Vagina (tissue), 2 donors: ENCODE results near the gene ZNF483.

Experiments
- POLR2A ChIP-seq, 2 donors: fragments of 450-650 bp; IDR thresholded peaks; one replicate each; pipeline ENCODE4 v1.6.1; 2017; ENCODE audit warnings: antibody characterized with exemption in 2 of 2, mild to moderate bottlenecking in 2 of 2, moderate library complexity in 2 of 2
- POLR2AphosphoS5 ChIP-seq, 2 donors: sonication (generic); formaldehyde crosslinking; IDR thresholded peaks; one replicate each; pipeline ENCODE4 v1.9.0; 2017; ENCODE audit warnings: antibody characterized with exemption in 2 of 2, mild to moderate bottlenecking in 2 of 2, low read depth in 1 of 2; ENCODE audit not compliant: insufficient read depth in 1 of 2
- TF ChIP-seq, protein P1 (sequence below), 3 experiments: fragments of 450-650 bp in 2 of 3; fragments of 200-600 bp in 1 of 3; sonication (generic) in 1 of 3; IDR thresholded peaks; one replicate each; pipeline ENCODE4 v1.5.1; 2017 to 2019; ENCODE audit warnings: antibody characterized with exemption in 3 of 3, mild to moderate bottlenecking in 2 of 3, moderate library complexity in 2 of 3

GRCh38 chr9:111525056-111525977 lies at the start of gene ZNF483:
- TF ChIP-seq, protein P1, sequence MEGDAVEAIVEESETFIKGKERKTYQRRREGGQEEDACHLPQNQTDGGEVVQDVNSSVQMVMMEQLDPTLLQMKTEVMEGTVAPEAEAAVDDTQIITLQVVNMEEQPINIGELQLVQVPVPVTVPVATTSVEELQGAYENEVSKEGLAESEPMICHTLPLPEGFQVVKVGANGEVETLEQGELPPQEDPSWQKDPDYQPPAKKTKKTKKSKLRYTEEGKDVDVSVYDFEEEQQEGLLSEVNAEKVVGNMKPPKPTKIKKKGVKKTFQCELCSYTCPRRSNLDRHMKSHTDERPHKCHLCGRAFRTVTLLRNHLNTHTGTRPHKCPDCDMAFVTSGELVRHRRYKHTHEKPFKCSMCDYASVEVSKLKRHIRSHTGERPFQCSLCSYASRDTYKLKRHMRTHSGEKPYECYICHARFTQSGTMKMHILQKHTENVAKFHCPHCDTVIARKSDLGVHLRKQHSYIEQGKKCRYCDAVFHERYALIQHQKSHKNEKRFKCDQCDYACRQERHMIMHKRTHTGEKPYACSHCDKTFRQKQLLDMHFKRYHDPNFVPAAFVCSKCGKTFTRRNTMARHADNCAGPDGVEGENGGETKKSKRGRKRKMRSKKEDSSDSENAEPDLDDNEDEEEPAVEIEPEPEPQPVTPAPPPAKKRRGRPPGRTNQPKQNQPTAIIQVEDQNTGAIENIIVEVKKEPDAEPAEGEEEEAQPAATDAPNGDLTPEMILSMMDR (IDR thresholded peaks at IDR 0.05): no peak
- peak in 1 of 2 donors; percentile 4 for TF ChIP-seq POLR2A (IDR thresholded peaks at IDR 0.05)
- TF ChIP-seq POLR2AphosphoS5 (IDR thresholded peaks at IDR 0.05; ENCODE audit: insufficient read depth in 1 of 2, low read depth in 1 of 2): peak in 1 of 2 donors; percentile 67
